Left ventricle myocardium superior (tissue), 1 donor: ENCODE measurements around the gene ASB5. TPM values are rescaled to one million over a fixed set of nuclear protein-coding genes. Genes with fewer than 3 reads are reported as not detected.
"Not testable (repeated sequence)": the region's sequence is repeated elsewhere in the genome, so short reads cannot be mapped to it uniquely, and the experiment has no call there.

Experiments
- ATAC-seq: fragments of 200-7000 bp; cut with Tn5 transposase; one replicate; pipeline ENCODE4 v1.9.1; 2020; ENCODE audit warnings: mild to moderate bottlenecking, moderate library complexity
- DNase-seq: peaks from one replicate; pipeline ENCODE4 v3.0.0-alpha.2; 2020
- intact Hi-C: fragments of 100-400 bp; cut with micrococcal nuclease; formaldehyde crosslinking; loops from one replicate; pipeline ENCODE4 v1.11.0; 2022
- long read RNA-seq: library from polyadenylated mRNA; unstranded; transcript quantifications from one replicate; pipeline ENCODE4 v2.0.0, GENCODE V29; 2021
- total RNA-seq: library from RNA; stranded (reverse); fragmentation: NEBNext Ultra II Directional; extraction: Animal tissue kit (Norgen Biotek cat#: 25700); gene quantifications from one replicate; pipeline ENCODE4 v1.2.1, GENCODE V29; 2021
- donor health status: DM: no; HTN: yes; CAD: no; lungs with severe emphysema.

Gene ASB5, protein sequence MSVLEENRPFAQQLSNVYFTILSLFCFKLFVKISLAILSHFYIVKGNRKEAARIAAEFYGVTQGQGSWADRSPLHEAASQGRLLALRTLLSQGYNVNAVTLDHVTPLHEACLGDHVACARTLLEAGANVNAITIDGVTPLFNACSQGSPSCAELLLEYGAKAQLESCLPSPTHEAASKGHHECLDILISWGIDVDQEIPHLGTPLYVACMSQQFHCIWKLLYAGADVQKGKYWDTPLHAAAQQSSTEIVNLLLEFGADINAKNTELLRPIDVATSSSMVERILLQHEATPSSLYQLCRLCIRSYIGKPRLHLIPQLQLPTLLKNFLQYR
- total RNA-seq, result 3.1 TPM
- long read RNA-seq, partial matches to known transcripts, result 2 of 2 reads
- long read RNA-seq, other reads (novel, unspliced or antisense), result 0 of 2 reads

DNA sequence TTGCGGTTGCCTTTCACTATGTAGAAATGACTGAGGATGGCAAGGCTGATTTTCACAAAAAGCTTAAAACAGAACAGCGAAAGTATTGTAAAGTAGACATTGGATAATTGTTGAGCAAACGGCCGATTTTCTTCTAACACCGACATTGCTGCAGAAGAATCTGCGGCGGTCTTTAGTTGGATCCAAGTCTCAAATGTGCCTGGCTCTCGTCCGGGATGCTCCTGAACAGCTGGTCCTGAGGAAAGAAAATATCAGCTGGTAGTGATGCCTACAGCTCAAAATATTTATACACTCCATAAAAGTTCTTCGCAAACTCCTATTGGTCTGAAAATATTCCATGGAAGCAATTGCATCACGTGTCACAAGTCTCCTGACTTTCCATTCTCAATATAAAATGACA, at the start of gene ASB5:
ASB5 (minus strand) TSS at position 260 of the 400 bp plus-strand sequence; CDS start at position 146, 114 bp downstream.
- ATAC-seq, result no peak
- intact Hi-C loops, result no loop called here
- no peak for DNase-seq

DNA sequence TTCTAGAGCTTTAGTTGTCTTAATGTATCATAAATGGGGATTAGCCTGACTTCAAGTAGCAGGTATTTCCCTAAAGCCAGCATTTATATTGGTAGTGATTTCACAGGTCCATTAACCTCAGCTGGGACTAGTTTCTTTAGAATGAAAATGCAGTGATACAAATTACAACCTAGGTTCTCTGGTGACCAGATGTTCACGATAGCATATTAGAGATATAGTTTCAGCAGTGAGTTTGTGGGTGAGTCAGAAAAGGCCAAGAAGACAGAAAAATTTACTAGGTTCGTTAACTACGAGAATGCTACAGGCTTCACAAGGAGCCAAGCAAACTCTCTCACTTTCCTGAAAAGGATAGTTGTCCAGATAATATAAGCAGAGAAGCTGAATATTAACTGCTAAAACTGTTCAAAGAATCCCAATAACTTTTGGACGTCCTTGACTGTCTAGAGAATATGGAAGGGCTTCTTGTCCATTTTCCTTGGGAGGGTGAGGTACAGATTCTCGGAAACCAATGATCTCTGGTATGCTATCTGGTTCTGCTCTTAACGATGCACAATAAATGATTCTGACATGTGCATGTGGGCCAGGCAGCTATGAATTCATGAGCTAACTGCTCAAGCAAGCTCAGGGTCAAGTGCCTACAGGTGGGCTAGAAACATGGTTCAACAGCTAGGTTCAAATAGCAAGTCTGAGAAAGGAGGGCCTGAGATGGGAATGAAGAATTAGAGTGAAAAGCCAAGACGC, 44.7 kb upstream of the ASB5 start:
- no peak for DNase-seq
- intact Hi-C loops, result no loop called here

DNA sequence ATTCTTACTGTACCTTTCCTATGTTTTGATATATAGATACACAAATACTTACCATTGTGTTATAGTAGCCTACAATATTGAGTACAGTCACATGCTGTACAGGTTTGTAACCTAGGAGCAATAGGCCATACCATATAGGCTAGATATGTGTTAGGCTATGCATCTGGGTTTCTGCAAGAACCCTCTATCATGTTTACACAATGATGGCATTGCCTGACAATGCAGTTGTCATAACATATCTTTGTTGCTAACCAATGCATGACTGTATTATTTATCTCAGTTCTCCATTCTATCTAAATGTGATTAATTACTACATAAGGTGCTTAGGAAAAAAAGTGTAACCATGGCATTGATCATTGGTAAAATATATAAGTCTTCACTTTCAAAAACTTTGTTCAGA, 40.8 kb upstream of the ASB5 start:
- intact Hi-C loops, result no loop called here
- no peak for ATAC-seq
- DNase-seq, result no peak

More for the DNA sequence above, 44.7 kb upstream of the ASB5 start:
- ATAC-seq, result no peak

- ATAC-seq, result no peak
- intact Hi-C loops, result no loop called here
- no peak for DNase-seq
Observed at GRCh38 chr4:176309046-176309445, 40.0 kb upstream of the ASB5 start.

GRCh38 chr4:176308441-176308840, 39.4 kb upstream of the ASB5 start:
- no peak for ATAC-seq
- DNase-seq, result no peak
- intact Hi-C loops, result no loop called here

GRCh38 chr4:176307666-176307930, 38.6 kb upstream of the ASB5 start:
- ATAC-seq, result no peak

GRCh38 chr4:176306837-176307665, 38.0 kb upstream of the ASB5 start:
- DNase-seq, result no peak

More at GRCh38 chr4:176307666-176307930, 38.6 kb upstream of the ASB5 start:
- intact Hi-C loops, result no loop called here
- no peak for DNase-seq

GRCh38 chr4:176303938-176304337, 34.9 kb upstream of the ASB5 start:
- DNase-seq (no peak), ATAC-seq (no peak)
- intact Hi-C loops, result no loop called here

More at GRCh38 chr4:176306837-176307665, 38.0 kb upstream of the ASB5 start:
- intact Hi-C loops, result no loop called here
- no peak for ATAC-seq

GRCh38 chr4:176302283-176303275, 33.6 kb upstream of the ASB5 start:
- DNase-seq (no peak), ATAC-seq (no peak)
- intact Hi-C loops, result no loop called here

GRCh38 chr4:176300565-176300964, 31.5 kb upstream of the ASB5 start:
- DNase-seq (no peak), ATAC-seq (no peak)
- intact Hi-C loops, result no loop called here

- intact Hi-C loops, result no loop called here
- DNase-seq (no peak), ATAC-seq (no peak)
Observed at GRCh38 chr4:176300036-176300435, 31.0 kb upstream of the ASB5 start.

GRCh38 chr4:176298664-176299063, 29.6 kb upstream of the ASB5 start:
- intact Hi-C loops, result no loop called here
- DNase-seq, result no peak
- ATAC-seq, result no peak

- DNase-seq, intact Hi-C loops, ATAC-seq: not testable (repeated sequence)
Observed at GRCh38 chr4:176295907-176296306, 26.9 kb upstream of the ASB5 start.

GRCh38 chr4:176293660-176294059, 24.6 kb upstream of the ASB5 start:
- intact Hi-C loops, result no loop called here
- DNase-seq (no peak), ATAC-seq (no peak)

DNA sequence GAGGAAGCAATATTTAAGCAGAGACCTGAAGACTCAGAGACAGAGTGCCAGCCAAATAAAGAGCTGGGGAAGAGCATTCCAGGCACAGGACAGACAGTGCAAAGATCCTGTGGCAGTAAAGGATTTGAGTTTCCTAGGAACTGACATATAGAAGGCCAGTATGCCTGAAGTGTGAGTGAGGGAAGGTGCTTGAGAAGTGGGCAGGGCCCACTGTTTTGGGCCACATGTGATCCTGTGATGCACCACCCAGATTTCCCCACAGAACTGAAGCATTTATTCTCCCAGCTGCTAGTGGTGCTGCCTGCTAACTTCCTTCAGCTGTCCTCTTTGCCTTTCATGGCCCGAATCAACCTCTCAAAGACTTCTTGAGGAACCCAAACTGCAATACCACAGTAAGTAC, 23.9 kb upstream of the ASB5 start:
- ATAC-seq (no peak), DNase-seq (no peak)
- intact Hi-C loops, result no loop called here

DNA sequence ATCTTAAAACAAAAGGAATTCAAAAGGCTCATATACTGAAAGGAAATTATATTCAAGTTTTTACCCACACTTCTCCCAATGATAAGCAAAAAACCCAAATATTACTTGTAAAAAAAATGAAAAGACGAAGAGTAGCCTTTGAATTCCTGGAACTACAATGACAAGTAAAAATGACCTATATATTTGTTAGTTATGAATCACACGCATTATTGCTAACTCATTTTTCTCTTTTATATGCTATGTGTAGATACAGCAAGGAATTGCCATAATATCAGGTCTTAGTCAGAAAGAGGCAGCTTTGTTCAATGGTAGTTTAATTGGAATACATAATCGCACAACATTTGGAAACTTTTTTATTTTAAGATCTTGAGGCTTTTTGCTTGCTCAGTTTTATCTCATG, 22.7 kb upstream of the ASB5 start:
- no peak for ATAC-seq
- intact Hi-C loops, result no loop called here
- no peak for DNase-seq

GRCh38 chr4:176290520-176290919, 21.5 kb upstream of the ASB5 start:
- ATAC-seq (no peak), DNase-seq (no peak)
- intact Hi-C loops, result no loop called here

GRCh38 chr4:176289561-176289960, 20.5 kb upstream of the ASB5 start:
- no peak for DNase-seq
- intact Hi-C loops, result no loop called here
- no peak for ATAC-seq

- DNase-seq (no peak), ATAC-seq (no peak)
- intact Hi-C loops, result no loop called here
Observed at GRCh38 chr4:176288020-176288419, 19.0 kb upstream of the ASB5 start.
